Lung (tissue), 12 donors: ENCODE measurements around the gene ZCCHC17. TPM values are rescaled to one million over a fixed set of nuclear protein-coding genes. Genes with fewer than 3 reads are reported as not detected.

Experiments
- ATAC-seq: fragments of 200-7000 bp; cut with Tn5 transposase; one replicate; pipeline ENCODE4 v1.9.1; 2020; ENCODE audit warnings: moderate number of reproducible peaks; ENCODE audit not compliant: insufficient read depth, low FRiP score
- DNase-seq, 3 donors: peaks; one replicate each; pipeline ENCODE4 v3.0.0-alpha.2; 2013 to 2017
- H3K27ac ChIP-seq, 2 donors: one replicate each; pipeline ENCODE4 v1.5.1; 2013; ENCODE audit warnings: mild to moderate bottlenecking in 2 of 2, moderate library complexity in 2 of 2, control low read depth in 1 of 2, inconsistent platforms in 1 of 2, low read depth in 1 of 2, low read length in 1 of 2
- H3K27me3 ChIP-seq, 3 donors: one replicate each; pipeline ENCODE4 v1.5.1; 2013; ENCODE audit warnings: low read length in 2 of 3; ENCODE audit not compliant: control insufficient read depth in 3 of 3, insufficient read depth in 3 of 3
- H3K36me3 ChIP-seq, 4 donors: one replicate each; pipeline ENCODE4 v1.5.1; 2013; ENCODE audit warnings: low read length in 4 of 4, mild to moderate bottlenecking in 1 of 4, moderate library complexity in 1 of 4; ENCODE audit not compliant: control insufficient read depth in 4 of 4, insufficient read depth in 4 of 4
- H3K4me1 ChIP-seq, 5 donors: one replicate each; pipeline ENCODE4 v1.5.1; 2013; ENCODE audit warnings: low read length in 5 of 5, mild to moderate bottlenecking in 2 of 5, moderate library complexity in 1 of 5; ENCODE audit not compliant: control insufficient read depth in 5 of 5, insufficient read depth in 5 of 5
- H3K4me3 ChIP-seq: one replicate; pipeline ENCODE4 v1.5.1; 2013; ENCODE audit warnings: mild to moderate bottlenecking, control low read depth, moderate library complexity
- H3K9ac ChIP-seq, 2 donors: one replicate each; pipeline ENCODE4 v1.5.1; 2013; ENCODE audit warnings: low read length in 2 of 2, control low read depth in 1 of 2; ENCODE audit not compliant: insufficient read depth in 1 of 2
- H3K9me3 ChIP-seq, 4 donors: one replicate each; pipeline ENCODE4 v1.5.1; 2013; ENCODE audit warnings: low read length in 3 of 4, mild to moderate bottlenecking in 1 of 4, moderate library complexity in 1 of 4; ENCODE audit not compliant: control insufficient read depth in 4 of 4, insufficient read depth in 3 of 4
- CTCF ChIP-seq: IDR thresholded peaks from 2 replicates; pipeline ENCODE4 v1.5.1; 2012; ENCODE audit warnings: mild to moderate bottlenecking; ENCODE audit errors: control extremely low read depth, extremely low read depth
- WGBS, 2 donors: extraction: QIAGEN DNeasy Blood & Tissue Kit; methylation state at CpG; one replicate each; pipeline ENCODE4 v1.1.7; 2013; 5-methylcytosine and 5-hydroxymethylcytosine counted together
- polyA plus RNA-seq, 2 donors: library from polyadenylated mRNA; stranded (reverse); fragments of 200-250 nt; gene quantifications; one replicate each; pipeline ENCODE4 v1.2.1, GENCODE V29; 2013
- total RNA-seq, 2 donors: library from RNA; depleted of rRNA in 1 of 2; stranded (reverse); fragments of >200 nt in 1 of 2; gene quantifications; one replicate each; pipeline ENCODE4 v1.2.1, GENCODE V29; 2014 to 2021
- donor health status: control.
- donor health status: control.
- donor health status: Bipolar disorder and iron deficiency.
- donor health status: healthy.
- donor health status: DM: yes; HTN: yes; CAD: no.

ZCCHC17 gene
- total and polyA plus RNA-seq, 4 donors, result 17.0 to 27.7 (median 21.8) TPM

- peaks cover 14 to 23% (median 20%) of the 10 kb centered on the region in 4 donors for H3K36me3 ChIP-seq
- 95 to 97% methylated on average over 6 of the region's 6 CpGs for WGBS, 2 donors
- TF ChIP-seq CTCF, result no peak
- H3K9me3 ChIP-seq, result no peaks in the 10 kb centered on the region
- no peak overlapping the region for H3K9ac ChIP-seq
- H3K4me1 ChIP-seq, result no peaks in the 10 kb centered on the region
- H3K27me3 ChIP-seq, result no peaks in the 10 kb centered on the region
- no peak for ATAC-seq
- no peak for DNase-seq
- H3K4me3 ChIP-seq, result no peak overlapping the region
- H3K27ac ChIP-seq, result no peak overlapping the region
Observed at GRCh38 chr1:31361607-31362006, 64.8 kb downstream of the ZCCHC17 start.

DNA sequence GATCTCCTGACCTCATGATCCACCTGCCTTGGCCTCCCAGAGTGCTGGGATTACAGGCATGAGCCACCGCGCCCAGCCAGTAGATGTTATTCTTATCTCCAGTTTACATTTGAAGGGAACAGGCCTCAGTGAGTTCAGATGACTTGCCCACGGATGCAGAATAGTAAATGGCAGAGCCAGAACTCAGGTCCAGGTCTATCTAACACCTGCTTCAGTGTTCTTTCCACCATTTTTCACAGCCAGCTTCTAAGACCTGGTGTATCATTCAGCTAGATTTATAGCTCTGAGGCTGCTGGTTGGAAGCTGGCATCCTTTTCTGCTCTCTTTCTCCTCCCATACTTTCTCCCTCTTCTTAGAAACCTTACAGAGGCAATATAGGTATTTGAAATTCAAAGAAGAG, 65.2 kb downstream of the ZCCHC17 start:
- WGBS, 2 donors, result 97 to 99% methylated on average over 3 of the region's 3 CpGs
- H3K9me3 ChIP-seq, result no peaks in the 10 kb centered on the region
- no peak overlapping the region for H3K27ac ChIP-seq
- ATAC-seq (no peak), DNase-seq (no peak)
- peaks cover 14 to 26% (median 20%) of the 10 kb centered on the region in 4 donors for H3K36me3 ChIP-seq
- no peak overlapping the region for H3K4me3 ChIP-seq
- H3K9ac ChIP-seq, result no peak overlapping the region
- no peaks in the 10 kb centered on the region for H3K4me1 ChIP-seq
- H3K27me3 ChIP-seq, result no peaks in the 10 kb centered on the region
- TF ChIP-seq CTCF, result no peak

- Histone ChIP-seq H3K4me1 (no peaks in the 10 kb centered on the region), H3K9me3 (no peaks in the 10 kb centered on the region), H3K36me3 (peaks cover 14 to 26% (median 19%) of the 10 kb centered on the region in 4 donors), H3K27me3 (no peaks in the 10 kb centered on the region), H3K4me3 (no peak overlapping the region), H3K27ac (no peak overlapping the region), H3K9ac (no peak overlapping the region)
- TF ChIP-seq CTCF, result no peak
- no peak for ATAC-seq
- 92 to 97% methylated on average over 3 of the region's 3 CpGs for WGBS, 2 donors
- DNase-seq, result no peak
Observed at GRCh38 chr1:31364561-31365250, 67.9 kb downstream of the ZCCHC17 start.
